GM18519 (cell line): ENCODE measurements around the gene HNRNPL.
"Not testable (repeated sequence)": the region's sequence is repeated elsewhere in the genome, so short reads cannot be mapped to it uniquely, and the experiment has no call there.

Source experiments
- ATAC-seq: cut with Tn5 transposase; IDR thresholded peaks from one replicate; pipeline ENCODE4 v1.9.1; 2021; ENCODE audit warnings: mild to moderate bottlenecking, moderate library complexity; ENCODE audit not compliant: unreplicated experiment, low FRiP score

HNRNPL gene

DNA sequence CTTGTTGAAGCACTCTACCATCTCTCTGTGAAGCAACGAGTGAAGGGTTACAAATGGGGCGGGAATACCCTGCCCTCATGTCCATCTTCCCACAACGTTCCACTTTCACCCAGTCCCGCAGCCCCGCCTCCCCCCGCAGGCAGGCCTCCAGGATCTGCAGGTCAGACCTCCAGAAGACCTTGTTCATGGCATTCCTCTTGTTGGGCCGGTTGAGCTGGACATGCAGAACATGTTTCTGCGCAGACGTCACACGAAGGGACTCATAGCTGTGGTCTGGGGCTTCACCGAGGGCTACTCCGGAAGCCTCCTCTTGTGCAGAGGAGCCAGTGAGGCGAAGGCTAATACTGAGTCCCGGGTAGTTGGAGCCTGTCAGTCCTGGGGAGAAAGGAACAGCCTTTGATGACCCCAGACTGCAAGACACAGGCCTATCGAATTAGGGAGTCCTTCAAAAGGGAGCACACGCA, 18.6 kb downstream of the HNRNPL start:
- no peak for ATAC-seq

DNA sequence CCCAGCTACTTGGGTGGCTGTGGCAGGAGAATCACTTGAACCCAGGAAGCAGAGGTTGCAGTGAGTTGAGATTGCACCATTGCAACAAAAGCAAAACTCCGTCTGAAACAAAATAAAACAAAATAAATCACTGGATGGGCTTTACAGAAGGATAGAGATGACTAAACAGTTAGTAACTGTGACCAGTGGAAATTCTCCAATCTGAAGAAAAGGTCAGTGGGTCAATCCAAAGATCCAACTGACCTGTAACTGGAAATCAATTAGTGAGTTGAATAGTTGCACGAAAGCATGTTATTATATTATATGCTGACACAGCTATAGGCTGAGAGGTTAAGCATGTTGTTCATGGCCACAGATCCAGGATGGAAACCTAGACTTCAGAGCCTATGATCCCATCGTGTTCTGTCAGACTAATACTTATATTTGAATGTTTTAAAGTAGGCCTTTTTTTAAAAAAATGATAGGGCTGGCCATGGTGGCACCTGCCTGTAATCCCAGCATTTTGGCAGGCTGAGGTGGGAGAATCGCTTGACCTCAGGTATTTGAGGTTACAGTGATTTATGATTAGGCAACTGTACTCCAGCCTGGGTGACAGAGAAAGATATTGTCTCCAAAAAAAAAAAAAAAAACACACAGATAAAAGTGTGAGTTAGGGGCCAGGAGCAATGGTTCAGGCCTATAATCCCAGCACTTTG, 19.6 kb downstream of the HNRNPL start:
- no peak for ATAC-seq

DNA sequence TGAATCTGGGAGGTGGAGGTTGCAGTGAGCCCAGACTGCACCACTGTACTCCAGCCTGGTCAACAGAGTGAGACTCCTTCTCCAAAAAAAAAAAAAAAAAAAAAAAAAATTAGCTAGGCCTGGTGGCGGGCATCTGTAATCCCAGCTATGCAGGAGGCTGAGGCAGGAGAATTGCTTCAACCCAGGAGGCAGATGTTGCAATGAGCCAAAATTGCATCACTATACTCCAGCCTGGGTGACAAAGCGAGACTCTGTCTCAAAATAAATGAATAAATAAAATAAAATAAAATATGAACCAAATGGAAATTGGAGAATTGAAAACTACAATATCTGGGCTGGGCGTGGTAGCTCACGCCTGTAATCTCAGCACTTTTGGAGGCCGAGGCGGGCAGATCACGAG, 20.6 kb downstream of the HNRNPL start:
- ATAC-seq = not testable (repeated sequence)

DNA sequence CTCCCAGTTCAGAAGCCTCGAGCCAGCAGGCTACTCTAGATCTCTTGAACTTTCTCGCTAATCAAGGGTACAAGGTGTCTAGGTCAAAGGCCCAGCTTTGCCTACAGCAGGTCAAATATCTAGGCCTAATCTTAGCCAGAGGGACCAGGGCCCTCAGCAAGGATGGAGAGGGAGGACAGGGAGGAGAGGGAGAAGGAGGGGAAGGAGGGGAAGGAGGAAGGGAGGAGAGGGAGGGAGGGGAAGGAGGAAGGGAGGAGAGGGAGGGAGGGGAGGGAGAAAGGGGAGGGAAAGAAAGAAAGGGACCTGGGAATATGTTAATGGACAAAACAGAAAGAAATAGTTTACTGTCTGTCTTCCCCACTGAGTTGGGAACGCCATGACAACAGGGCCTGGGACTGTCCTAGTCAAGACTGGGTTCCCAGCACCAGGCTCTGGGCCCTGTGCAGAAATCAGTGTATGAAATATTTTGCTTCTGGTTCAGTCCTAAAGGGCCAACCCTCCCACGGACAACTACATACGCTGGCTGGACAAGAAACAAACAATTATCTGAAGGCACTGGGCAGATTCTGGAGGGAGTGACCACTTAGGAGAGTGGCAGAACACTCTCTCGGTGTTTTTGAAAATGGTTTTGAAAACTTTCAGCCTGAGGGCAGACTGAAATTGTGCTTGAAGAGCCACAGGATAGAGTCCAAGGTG, 22.8 kb downstream of the HNRNPL start:
- ATAC-seq = no peak

DNA sequence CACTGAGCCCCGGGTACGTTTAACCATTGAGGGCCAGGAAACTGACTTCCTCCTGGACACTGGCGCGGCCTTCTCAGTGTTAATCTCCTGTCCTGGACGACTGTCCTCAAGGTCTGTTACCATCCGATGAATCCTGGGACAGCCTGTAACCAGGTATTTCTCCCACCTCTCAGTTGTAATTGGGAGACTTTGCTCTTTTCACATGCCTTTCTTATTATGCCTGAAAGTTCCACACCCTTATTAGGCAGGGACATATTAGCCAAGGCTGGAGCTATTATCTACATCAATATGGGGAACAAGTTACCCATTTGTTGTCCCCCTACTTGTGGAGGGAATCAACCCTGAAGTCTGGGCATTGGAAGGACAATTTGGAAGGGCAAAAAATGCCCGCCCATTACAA, 23.9 kb downstream of the HNRNPL start:
- not testable (repeated sequence) for ATAC-seq

DNA sequence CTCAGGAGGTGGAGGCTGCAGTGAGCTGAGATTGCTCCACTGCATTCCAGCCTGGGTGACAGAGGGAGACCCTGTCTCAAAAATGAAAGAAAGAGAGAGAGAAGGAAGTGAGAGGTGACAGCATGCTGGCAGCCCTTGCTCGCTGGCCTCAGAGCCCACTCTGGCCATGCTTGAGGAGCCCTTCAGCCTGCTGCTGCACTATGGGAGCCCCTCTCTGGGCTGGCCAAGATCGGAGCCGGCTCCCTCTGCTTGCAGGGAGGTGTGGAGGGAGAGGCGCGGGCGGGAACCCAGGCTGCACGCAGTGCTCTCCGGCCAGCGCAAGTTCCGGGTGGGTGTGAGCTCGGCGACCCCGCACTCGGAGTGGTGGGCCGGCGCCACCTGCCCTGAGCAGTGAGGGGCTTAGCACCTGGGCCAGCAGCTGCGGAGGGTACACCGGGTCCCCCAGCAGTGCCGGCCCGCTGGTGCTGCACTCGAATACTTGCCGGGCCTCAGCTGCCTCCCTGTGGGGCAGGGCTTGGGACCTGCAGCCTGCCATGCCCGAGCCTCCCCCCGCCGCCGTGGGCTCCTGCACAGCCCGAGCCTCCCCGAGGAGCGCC, 28.5 kb downstream of the HNRNPL start:
- ATAC-seq = not testable (repeated sequence)

DNA sequence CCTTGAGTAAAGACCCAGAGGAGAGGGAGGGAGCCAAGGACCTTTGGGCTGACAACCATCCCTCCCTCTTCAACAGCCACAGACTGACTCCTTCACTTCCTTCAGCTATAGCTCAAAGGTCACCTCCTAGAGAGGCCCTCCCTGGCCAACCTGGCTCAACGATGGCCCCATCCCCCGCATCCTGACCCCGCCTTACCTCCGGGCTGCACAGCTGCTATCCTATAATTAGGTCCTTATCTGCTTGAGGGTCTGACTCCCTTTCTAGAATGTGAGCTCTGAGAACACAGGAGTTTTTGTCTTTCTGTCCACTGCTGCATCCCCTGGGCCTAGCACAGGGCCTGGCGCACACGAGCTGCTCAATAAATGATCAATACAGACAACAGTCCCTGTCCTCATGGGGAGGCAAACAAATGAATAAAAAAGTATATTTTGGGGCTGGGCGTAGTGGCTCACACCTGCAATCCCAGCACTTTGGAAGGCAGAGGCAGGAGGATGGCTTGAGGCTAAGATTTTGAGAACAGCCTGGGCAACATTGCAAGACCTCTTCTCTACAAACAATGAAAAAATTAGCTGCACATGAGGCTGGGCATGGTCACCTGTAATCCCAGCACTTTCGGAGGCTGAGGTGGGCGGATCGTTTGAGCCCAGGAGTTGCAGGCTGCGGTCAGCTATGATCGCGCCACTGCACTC, 30.4 kb downstream of the HNRNPL start:
- ATAC-seq = no peak

DNA sequence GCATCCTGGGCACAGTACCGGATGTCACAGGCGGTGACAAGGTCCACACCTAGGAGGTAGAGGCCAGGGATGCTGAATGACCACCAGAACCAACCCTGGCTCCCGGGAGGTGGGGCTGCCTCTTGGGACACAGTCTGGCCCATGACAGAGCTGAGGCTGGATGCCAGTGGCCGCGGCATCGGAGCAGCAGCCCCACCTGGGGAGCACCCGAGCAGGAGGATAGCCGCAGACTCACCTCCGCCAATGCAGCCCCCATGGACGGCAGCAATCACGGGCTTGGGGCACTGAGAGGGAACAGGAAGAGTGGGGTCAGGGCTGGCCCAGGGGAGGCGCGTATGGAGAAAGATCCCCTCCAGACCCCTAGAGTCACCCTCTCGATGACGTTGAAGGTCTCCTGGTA, 32.7 kb downstream of the HNRNPL start:
- no peak for ATAC-seq

DNA sequence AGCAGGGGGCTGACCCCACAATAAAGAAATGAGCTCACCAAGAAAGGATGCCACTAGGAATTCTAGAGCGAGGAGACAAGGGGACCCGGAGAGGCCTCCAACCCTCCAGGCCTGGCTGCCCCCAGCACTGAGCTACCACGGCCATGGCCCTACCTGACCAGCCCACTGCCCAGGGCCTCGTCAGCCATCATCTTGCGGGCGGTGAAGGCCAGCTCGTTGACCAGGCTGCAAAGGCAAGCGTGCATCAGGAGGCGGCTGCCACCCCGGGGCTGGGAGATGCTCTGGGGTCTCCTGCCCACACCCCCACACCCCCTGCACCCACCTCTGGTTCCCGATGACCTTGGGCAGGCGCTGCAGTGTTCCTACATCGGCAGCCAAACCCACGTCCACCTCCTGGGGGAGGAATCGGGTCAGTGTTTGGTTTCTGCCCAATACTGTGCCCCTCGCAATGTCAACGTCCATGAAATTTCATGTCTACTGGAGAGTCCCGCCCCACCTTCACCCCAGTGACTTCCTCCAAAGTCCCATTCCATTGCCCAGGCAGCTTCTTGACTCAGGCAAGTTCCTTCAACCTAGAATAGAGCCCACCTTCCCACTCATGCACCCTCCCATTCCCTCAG, 33.5 kb downstream of the HNRNPL start:
- ATAC-seq = no peak

DNA sequence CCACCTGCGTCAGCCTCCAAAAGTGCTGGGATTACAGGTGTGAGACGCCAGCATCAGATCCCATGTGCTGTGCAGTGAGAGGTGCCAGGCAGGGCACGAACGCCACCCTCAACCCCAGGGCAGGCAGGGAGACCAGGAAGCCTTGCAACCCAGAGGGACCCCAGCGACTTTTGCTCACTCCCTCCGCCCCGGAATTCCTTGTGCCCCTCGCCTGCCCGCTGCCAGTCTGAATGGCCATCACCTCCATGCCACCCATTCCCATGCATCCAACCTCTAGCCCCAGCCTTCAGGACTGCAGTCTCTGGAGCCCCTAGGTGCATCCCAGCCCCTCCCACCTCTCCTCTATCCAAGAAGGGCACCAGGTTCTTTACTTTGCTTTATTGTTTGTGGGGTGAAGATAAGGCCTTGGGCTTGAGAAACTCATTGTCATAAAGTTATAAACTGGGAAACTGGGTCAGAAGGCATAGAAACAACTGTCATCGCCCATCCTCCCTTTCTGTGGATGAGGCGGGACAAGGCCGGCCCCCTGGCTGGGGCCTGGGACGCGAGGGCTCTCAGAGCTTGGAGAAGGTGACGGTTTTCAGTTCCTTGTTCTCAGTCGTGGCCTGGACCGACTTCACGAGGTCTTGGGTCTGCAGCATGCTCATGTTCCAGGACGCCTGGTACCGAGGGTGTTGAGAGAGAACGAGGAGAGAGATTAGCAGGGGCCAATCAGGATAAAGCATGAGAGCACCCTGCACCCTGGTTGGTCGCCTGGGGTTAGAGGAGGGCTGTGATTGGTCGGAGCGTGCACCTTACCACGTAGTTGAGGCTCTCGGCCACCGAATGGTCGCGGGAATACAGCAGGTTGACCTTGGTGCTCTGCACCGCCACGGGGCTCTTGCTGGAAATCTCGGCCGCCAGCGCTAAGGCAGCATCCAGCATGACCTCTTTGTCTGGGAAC, 34.5 kb downstream of the HNRNPL start:
- ATAC-seq = no peak

DNA sequence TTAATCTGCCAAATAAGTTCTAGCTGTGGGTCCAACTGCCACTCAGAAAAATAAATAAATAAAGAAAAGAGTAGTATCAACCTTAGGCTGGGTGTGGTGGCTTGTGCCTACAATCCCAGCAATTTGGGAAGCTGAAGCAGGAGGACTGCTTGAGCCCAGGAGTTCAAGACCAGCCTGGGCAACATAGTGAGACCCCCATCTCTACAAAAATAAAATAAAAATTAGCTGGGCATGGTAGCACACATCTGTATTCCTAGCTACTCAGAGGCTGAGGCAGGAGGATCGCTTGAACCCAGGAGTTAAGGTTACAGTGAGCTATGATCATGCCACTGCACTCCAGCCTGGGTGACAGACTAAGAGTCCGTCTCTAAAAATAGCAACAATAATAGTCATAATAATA, 35.9 kb downstream of the HNRNPL start:
- ATAC-seq = not testable (repeated sequence)

DNA sequence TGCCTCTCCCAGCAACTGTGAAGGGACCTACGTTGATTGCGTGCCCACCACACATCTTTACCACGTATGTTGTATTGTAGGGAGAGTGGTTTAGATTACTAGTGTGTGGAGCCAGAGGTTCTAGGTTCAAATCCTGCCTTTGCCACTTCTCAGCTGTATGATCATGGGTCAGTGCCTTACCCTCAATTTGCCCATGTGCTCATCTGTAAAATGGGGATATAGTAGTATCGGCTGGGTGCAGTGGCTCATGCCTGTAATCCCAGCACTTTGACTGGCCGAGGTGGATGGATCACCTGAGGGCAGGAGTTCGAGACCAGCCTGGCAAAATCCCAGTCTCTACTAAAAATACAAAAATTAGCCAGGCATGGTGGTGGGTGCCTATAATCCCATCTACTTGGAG, 36.5 kb downstream of the HNRNPL start:
- no peak for ATAC-seq

DNA sequence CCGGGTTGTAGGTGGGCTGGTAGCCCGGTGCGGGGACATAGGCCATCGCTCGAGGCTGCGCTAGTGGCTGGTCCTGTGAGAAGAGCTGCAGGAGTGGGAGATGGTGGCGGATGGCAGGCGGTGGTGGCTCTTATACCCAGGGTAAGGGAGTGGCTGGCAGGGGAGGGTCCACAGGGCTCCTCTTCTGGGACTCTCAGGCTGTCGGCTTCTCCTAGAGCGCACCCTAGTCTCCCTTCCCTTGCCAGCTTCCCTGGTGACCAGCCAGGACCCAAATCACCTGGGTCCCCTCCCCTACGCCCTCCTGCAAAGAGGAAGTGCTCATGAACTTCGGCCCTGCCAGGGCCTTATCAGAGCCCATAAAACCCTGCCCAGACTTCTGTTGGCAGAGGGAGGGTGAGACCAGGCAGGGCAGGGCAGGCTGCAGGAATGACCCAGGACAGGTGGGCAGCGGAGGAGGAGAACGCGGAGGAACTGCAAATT, 36.9 kb downstream of the HNRNPL start, which contains the start of gene LGALS4:
LGALS4 (minus strand) TSS at position 105 of the 480 bp plus-strand sequence; CDS start at position 46, 59 bp downstream.
- no peak for ATAC-seq

DNA sequence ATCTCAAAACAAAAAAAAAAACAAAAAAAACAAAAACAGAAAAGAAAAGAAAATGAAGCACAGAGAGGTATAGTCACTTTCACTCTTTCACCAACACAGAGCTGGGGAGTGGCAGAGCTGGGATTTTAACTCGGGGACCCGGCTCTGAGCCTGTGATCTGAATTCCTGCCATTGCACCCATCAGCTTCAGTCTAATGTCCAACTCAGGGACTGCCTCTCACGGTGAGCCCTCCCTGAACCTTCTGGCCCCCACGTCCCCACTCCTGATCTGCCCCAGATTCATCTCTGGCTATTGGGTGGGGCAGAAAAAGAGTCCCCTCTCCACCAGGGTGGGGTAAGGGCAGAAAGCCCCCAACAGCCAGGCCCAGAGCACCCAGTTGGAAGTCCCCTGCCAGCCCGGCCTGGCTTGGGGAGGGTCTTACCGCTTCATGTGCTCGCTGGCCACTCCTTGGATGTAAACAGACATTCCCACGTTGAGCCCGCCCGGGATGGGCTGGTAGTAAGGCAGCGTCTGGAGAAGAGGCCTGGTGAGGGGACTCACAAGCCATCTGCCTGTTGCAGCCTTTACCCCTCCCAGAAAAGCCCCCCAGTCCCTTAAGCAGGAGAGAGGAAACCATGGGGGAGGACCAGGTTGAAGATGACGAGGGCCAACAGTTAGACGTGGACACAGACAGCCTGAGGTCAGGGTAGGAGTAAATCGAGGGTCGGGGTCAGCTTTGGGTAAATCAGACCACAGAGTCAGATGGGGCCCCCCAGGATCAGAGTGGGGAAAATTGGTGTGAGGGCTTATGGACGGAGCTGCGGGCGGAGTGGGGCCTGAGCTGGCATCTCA, 37.6 kb downstream of the HNRNPL start:
- no peak for ATAC-seq

DNA sequence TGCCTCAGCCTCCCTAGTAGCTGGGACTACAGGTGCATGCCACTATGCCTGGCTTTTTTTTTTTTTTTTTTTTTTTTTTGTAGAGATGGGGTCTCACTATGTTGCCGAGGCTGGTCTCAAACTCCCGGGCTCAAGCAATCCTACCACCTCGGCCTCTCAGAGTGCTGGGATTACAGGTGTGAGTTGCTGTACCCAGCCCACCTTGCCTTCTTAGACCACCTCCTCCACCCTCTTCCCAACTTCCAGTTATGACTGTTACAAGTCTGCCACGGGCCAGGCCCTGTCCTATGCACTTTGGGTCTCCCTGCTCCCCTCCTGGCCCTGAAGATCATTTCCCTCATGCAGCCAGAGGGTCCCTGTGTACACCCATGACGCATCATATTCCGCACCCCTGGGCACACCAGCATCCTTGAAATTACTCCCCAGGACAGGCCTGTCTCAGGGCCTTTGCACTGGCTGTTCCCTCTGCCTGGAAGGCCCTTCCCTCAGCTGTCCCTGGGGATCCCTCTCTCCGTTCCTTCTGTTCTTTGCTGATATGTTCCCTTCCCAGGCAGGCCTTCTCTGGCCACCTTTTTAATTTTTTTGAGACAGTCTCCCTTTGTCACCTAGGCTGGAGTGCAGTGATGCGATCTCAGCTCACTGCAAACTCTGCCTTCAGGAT, 40.1 kb downstream of the HNRNPL start:
- ATAC-seq = no peak

DNA sequence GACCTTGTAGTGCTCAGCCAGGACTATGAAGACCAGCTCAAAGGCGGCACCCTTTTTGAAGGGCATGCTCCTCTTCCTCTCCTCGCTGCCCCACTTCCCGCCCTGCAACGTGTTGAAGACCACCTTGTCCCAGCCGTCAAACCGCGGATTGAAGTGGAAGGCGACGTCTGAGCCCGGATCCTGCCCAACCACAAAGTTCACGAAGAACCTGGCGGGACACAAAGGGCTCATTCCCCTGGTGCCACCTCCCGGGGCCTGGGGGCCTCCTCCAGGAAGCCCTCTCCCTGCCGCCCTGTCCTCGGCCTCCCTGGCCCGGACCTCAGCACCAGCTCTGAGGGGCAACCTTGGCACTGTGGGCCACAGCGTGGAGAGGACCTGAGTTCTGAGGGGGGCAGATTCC, 41.0 kb downstream of the HNRNPL start:
- ATAC-seq = no peak

DNA sequence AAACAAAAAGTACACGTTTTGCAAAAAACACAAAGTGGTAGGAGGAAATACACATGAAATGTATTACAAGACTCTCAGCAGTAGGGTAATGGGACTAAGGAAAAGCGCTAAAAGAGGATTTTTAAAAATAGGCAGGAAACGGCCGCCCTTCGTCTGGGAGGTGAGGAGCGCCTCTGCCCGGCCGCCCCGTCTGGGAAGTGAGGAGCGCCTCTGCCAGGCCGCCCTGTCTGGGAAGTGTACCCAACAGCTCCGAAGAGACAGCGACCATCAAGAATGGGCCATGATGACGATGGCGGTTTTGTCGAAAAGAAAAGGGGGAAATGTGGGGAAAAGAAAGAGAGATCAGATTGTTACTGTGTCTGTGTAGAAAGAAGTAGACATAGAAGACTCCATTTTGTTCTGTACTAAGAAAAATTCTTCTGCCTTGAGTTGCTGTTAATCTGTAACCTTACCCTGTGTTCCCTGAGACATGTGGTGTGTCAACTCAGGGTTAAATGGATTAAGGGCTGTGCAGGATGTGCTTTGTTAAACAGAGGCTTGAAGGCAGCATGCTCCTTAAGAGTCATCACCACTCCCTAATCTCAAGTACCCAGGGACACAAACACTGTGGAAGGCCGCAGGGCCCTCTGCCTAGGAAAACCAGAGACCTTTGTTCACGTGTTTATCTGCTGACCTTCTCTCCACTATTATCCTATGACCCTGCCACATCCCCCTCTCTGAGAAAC, 42.2 kb downstream of the HNRNPL start:
- ATAC-seq = not testable (repeated sequence)
